HFF-Myc (cell line): ENCODE measurements around the gene KAZN.
A peak's percentile ranks its signal among the peaks of the same experiment; 100 is the strongest.

Experiments
- DNase-seq: peaks from one replicate; pipeline ENCODE4 v3.0.0-alpha.2; 2011; ENCODE audit warnings: low read depth; ENCODE audit errors: extremely low read depth
- H3K4me3 ChIP-seq: replicated peaks from 2 replicates; pipeline ENCODE4 v1.5.1; 2011; ENCODE audit warnings: low read depth, mild to moderate bottlenecking, control low read depth, low read length
- TF ChIP-seq, protein P1 (sequence below): IDR thresholded peaks from 2 replicates; pipeline ENCODE4 v1.5.1; 2012; ENCODE audit warnings: mild to moderate bottlenecking, low read depth, low read length, control low read depth; ENCODE audit errors: missing control alignments

Gene KAZN

DNA sequence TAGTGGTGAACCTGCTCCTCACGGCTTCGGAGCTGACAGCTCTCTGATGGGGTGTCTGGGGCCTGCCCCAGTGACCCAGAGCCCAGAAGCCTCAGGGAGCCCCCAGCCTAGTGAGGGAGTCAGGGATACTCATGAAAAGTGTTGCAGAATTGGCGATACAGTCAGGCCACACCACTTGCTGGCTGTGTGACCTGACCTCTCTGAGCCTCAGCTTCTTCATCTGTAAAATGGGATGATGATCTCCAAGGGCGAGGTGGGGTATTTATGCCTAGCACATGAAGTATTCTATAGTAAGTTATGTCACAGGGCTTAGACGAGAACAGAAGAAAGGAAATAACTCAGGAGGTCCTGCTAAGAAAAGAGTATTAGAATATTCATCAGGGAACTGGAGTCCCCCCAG is 556.7 kb downstream of the KAZN start:
- no peak for DNase-seq
- TF ChIP-seq, protein P1, sequence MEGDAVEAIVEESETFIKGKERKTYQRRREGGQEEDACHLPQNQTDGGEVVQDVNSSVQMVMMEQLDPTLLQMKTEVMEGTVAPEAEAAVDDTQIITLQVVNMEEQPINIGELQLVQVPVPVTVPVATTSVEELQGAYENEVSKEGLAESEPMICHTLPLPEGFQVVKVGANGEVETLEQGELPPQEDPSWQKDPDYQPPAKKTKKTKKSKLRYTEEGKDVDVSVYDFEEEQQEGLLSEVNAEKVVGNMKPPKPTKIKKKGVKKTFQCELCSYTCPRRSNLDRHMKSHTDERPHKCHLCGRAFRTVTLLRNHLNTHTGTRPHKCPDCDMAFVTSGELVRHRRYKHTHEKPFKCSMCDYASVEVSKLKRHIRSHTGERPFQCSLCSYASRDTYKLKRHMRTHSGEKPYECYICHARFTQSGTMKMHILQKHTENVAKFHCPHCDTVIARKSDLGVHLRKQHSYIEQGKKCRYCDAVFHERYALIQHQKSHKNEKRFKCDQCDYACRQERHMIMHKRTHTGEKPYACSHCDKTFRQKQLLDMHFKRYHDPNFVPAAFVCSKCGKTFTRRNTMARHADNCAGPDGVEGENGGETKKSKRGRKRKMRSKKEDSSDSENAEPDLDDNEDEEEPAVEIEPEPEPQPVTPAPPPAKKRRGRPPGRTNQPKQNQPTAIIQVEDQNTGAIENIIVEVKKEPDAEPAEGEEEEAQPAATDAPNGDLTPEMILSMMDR = no peak
- peak overlapping the region; percentile 65 for H3K4me3 ChIP-seq

DNA sequence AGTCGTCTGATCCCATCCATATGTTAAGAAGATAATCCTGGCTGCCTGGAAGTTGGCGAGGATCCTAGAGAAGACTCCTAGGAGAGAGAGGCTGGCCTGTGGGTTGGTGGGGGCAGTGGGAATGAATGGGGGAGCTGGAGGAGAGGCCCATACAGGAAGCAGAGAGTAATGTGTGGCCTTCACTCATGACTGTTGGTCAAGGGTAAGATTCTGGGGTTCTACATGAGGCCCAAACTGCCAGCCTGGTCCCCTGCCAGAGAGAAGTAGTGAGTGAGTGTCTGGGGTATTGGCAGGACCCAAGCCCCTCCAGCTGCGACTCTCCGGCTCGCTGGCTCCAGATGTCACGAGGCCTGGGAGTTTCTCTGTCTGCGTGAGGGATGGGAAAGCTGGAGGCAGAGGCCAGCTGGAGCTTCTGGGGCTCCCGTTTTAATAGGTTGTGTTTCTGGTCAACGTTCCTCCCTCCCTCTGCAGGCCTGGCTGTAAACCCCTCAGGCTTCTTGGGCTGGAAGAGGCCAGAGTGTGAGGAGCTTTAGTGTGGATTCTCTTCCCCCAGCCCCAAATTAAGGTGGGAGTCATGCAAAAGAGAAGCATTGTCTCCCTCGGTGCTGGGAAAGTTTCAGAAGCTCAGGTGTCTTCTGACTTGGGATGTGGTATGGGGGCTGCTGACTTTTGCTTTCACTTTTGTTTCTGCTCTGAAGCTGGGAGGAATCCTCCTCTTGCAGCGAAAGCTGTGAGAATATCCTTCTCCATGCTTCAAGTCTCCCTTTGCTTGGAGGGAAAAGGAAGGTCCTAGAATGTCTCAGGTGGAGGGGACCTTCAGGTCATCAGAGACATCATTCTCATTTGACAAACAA is 557.6 kb downstream of the KAZN start:
- DNase-seq = no peak
- TF ChIP-seq, protein P1 = no peak
- no peak overlapping the region for H3K4me3 ChIP-seq

DNA sequence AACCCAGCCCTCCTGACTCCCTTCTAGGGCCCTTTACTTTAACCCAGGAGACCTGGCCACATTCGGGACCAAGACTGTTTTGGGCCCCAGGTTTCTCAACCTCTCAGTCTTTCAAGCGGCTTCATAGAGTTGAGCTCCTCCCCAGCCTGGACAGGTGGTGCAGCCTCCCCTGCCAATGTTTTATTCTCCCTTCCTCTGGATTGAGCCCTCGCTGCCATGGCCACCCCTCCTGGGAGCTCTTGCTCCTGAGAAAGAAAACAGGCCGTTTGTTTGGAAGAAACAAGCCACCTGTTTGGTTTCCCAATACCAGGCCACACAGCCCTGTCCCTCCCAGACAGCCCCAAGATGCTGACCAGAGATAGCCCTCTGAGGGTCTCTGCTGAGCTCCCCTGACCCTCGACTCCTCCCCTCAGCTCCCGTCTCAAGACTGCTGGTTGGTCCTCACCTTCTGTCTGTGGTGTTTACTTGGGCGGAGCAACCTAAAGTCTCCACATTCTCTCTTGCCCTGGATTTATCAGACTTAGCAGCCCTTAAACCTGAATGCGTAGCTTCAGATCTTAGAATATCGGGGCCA is 558.4 kb downstream of the KAZN start:
- DNase-seq = no peak
- TF ChIP-seq, protein P1 = no peak

DNA sequence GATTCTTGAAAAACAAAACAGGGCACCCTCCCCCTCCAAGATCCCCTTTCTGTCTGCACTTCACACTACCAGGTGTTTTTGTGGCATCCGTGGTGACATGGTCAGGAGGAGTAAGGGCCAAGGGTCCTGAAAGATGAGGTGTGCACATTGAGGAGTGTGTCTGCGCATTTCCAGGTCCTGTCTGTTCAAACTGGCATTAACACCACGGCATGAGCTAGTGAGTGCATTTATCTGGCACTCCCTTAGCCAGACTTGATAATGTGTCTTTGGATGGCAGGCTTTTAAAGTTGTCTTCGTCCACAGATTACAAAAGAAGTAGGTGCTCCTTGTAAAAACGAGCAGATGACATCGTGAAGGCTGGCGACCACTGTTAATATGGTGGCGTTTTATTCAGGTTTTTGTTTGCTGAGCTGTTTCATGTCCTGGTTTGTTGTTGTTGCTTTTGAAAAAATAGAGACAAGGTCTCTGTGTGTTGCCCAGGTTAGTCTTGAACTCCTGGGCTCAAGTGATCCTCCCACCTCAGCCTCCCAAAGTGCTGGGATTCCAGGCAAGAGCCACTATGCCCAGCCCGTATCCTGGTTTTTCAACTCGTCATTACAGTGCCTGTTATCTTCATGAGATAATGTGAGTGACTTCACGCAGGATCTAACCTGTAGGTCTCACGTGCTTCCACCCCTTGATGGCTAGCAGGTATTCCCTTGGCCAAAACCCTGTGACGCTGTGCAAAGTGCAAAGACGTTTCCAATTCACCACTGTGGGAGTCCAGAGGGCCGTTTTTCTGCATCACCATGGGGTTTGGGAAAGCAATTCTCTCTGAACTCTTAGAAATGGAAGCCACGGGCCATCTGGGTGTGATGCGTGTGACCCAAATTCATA is 559.3 kb downstream of the KAZN start:
- DNase-seq = no peak
- TF ChIP-seq, protein P1 = no peak
- no peak overlapping the region for H3K4me3 ChIP-seq

More for the DNA sequence above, 558.4 kb downstream of the KAZN start:
- no peak overlapping the region for H3K4me3 ChIP-seq

DNA sequence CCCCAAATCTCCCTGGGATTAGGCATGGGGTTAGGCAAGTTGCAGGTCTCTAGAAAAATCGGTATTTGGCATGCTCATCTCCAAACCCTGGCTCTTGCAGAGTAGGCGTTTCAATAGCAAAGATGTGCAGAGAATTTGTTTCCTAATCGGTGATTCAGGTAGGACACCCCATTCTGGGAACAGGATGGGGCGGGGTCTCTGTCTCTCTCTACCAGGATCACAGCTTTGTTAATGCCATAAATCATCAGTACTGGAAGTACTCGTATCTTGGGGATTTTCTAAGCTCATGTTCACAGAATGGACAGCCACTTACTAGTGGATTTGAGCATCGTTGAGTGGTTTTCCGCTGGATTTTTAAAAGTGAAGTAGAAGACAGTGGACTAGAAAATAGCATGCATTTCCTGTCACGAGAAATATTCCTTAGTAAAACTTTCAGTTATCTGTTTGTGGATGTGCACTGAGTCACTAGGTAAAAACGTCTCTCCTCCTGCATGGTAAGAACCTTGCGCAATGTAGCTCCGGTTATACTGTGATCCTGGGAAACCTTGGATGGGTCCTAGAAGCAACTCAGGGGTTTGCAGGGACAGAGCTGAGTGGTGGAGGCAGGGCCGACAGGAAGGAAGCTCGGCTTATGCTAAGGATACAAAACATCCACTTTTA is 560.2 kb downstream of the KAZN start:
- TF ChIP-seq, protein P1 = no peak
- DNase-seq = no peak
- no peak overlapping the region for H3K4me3 ChIP-seq

DNA sequence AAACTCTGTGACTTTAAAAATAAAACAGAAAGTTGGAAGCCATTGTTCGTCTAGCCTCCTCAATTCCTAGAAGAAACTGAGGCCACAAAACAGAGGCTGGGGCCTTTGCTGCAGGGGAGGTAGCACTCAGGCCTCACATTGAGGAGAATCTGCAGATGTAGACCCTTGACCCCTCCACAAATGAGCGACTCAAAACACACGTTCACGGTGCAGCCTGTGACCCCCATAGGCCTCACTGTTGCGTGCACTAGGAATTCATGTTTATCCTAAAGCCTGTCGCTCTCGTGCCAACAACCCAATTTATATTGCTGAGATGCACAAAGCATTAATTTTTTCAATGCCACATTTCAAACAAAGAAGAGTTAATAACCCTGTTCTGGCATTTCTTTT is 560.7 kb downstream of the KAZN start:
- TF ChIP-seq, protein P1 = no peak
- DNase-seq = no peak
- H3K4me3 ChIP-seq = no peak overlapping the region
